ENCODE measurements around the gene BIRC2.

Gene BIRC2

GRCh38 chr11:102302241-102302640 lies 44.8 kb upstream of the BIRC2 start:
- Histone ChIP-seq H3K36me3 (ENCODE audit: control insufficient read depth in 2 of 2, insufficient read depth in 1 of 2, low read length in 2 of 2) (no peaks in the 10 kb centered on the region), H3K4me3 (ENCODE audit: low read depth, low read length) (no peak overlapping the region), H3K9me3 (ENCODE audit: control insufficient read depth, insufficient read depth, low read depth, low read length) (no peaks in the 10 kb centered on the region), H3K27ac (ENCODE audit: extremely low read depth, low read depth, low read length) (no peak overlapping the region), H3K4me1 (ENCODE audit: control insufficient read depth, insufficient read depth, low read length) (0 out of 2 replicates have a peak, but pooled peaks cover 3% of the 10 kb centered on the region)
- TF ChIP-seq ZIC2 (tag by site-specific recombination; IDR thresholded peaks at IDR 0.05): peak; percentile 42
- no peak for TF ChIP-seq ZNF223 (tag by site-specific recombination; IDR thresholded peaks at IDR 0.05)
- POLR2A ChIA-PET: no interaction called here
- CTCF ChIA-PET: no interaction called here

- Histone ChIP-seq H3K27ac (ENCODE audit: extremely low read depth, low read depth, low read length) (no peak overlapping the region), H3K4me1 (ENCODE audit: control insufficient read depth, insufficient read depth, low read length) (0 out of 2 replicates have a peak, but pooled peaks cover 3% of the 10 kb centered on the region), H3K36me3 (ENCODE audit: control insufficient read depth in 2 of 2, insufficient read depth in 1 of 2, low read length in 2 of 2) (no peaks in the 10 kb centered on the region), H3K4me3 (ENCODE audit: low read depth, low read length) (no peak overlapping the region), H3K9me3 (ENCODE audit: control insufficient read depth, insufficient read depth, low read depth, low read length) (no peaks in the 10 kb centered on the region)
- TF ChIP-seq, protein P1, sequence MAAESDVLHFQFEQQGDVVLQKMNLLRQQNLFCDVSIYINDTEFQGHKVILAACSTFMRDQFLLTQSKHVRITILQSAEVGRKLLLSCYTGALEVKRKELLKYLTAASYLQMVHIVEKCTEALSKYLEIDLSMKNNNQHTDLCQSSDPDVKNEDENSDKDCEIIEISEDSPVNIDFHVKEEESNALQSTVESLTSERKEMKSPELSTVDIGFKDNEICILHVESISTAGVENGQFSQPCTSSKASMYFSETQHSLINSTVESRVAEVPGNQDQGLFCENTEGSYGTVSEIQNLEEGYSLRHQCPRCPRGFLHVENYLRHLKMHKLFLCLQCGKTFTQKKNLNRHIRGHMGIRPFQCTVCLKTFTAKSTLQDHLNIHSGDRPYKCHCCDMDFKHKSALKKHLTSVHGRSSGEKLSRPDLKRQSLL (tag by site-specific recombination; IDR thresholded peaks at IDR 0.05): no peak
- TF ChIP-seq ZNF510 (tag by site-specific recombination; IDR thresholded peaks at IDR 0.05; ENCODE audit: insufficient replicate concordance) (no peak), ZNF76 (tag by site-specific recombination; IDR thresholded peaks at IDR 0.05; ENCODE audit: borderline replicate concordance, low read depth) (no peak), ZNF398 (tag by site-specific recombination; IDR thresholded peaks at IDR 0.05) (no peak), ZSCAN30 (tag by site-specific recombination; IDR thresholded peaks at IDR 0.05) (no peak), ZNF530 (tag by site-specific recombination; IDR thresholded peaks at IDR 0.05; ENCODE audit: low read depth) (no peak), ZBTB20 (tag by site-specific recombination; IDR thresholded peaks at IDR 0.05) (no peak), KLF16 (tag by site-specific recombination; IDR thresholded peaks at IDR 0.05) (no peak)
- CTCF ChIA-PET: no interaction called here
- POLR2A ChIA-PET: no interaction called here
These were observed 42.3 kb upstream of the BIRC2 start for GRCh38 chr11:102304686-102305085.

GRCh38 chr11:102305352-102306047 lies 41.5 kb upstream of the BIRC2 start:
- no peaks in the 10 kb centered on the region for H3K36me3 ChIP-seq (ENCODE audit: control insufficient read depth in 2 of 2, insufficient read depth in 1 of 2, low read length in 2 of 2)
- H3K4me3 ChIP-seq (ENCODE audit: low read depth, low read length): no peak overlapping the region
- no peak overlapping the region for H3K27ac ChIP-seq (ENCODE audit: extremely low read depth, low read depth, low read length)
- no peaks in the 10 kb centered on the region for H3K9me3 ChIP-seq (ENCODE audit: control insufficient read depth, insufficient read depth, low read depth, low read length)
- H3K4me1 ChIP-seq (ENCODE audit: control insufficient read depth, insufficient read depth, low read length): 0 out of 2 replicates have a peak, but pooled peaks cover 3% of the 10 kb centered on the region
- POLR2A ChIA-PET: interaction anchor here (0.7 kb wide), 1 partner anchor 85 kb away, joined by 5 read pairs; no protein-coding TSS in a partner anchor
- CTCF ChIA-PET: interaction anchor here (0.6 to 3.6 kb wide), 8 partner anchors 9 to 318 kb away, joined by 3 to 20 read pairs (median 6); no protein-coding TSS in a partner anchor
- TF ChIP-seq ZNF830 (tag by site-specific recombination; IDR thresholded peaks at IDR 0.05; ENCODE audit: low read depth): no peak
- no peak for TF ChIP-seq ELK4 (IDR thresholded peaks at IDR 0.05; ENCODE audit: borderline replicate concordance, low read depth, low read length)
- TF ChIP-seq, protein P2, sequence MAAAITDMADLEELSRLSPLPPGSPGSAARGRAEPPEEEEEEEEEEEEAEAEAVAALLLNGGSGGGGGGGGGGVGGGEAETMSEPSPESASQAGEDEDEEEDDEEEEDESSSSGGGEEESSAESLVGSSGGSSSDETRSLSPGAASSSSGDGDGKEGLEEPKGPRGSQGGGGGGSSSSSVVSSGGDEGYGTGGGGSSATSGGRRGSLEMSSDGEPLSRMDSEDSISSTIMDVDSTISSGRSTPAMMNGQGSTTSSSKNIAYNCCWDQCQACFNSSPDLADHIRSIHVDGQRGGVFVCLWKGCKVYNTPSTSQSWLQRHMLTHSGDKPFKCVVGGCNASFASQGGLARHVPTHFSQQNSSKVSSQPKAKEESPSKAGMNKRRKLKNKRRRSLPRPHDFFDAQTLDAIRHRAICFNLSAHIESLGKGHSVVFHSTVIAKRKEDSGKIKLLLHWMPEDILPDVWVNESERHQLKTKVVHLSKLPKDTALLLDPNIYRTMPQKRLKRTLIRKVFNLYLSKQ (tag by site-specific recombination; IDR thresholded peaks at IDR 0.05; ENCODE audit: borderline replicate concordance): no peak
- no peak for TF ChIP-seq ZNF792 (tag by site-specific recombination; IDR thresholded peaks at IDR 0.05)
- TF ChIP-seq ZNF610 (tag by site-specific recombination; IDR thresholded peaks at IDR 0.05; ENCODE audit: borderline replicate concordance): no peak
- TF ChIP-seq EGR2 (tag by site-specific recombination; IDR thresholded peaks at IDR 0.05; ENCODE audit: low read depth): no peak
- TF ChIP-seq, protein P3, sequence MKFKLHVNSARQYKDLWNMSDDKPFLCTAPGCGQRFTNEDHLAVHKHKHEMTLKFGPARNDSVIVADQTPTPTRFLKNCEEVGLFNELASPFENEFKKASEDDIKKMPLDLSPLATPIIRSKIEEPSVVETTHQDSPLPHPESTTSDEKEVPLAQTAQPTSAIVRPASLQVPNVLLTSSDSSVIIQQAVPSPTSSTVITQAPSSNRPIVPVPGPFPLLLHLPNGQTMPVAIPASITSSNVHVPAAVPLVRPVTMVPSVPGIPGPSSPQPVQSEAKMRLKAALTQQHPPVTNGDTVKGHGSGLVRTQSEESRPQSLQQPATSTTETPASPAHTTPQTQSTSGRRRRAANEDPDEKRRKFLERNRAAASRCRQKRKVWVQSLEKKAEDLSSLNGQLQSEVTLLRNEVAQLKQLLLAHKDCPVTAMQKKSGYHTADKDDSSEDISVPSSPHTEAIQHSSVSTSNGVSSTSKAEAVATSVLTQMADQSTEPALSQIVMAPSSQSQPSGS (tag by site-specific recombination; IDR thresholded peaks at IDR 0.05; ENCODE audit: low read depth): no peak
- no peak for TF ChIP-seq FEZF1 (tag by site-specific recombination; IDR thresholded peaks at IDR 0.05)
- TF ChIP-seq PRDM4 (tag by site-specific recombination; IDR thresholded peaks at IDR 0.05): no peak
- no peak for TF ChIP-seq PRDM1 (tag by site-specific recombination; IDR thresholded peaks at IDR 0.05)
- no peak for TF ChIP-seq ZNF140 (tag by site-specific recombination; IDR thresholded peaks at IDR 0.05)
